ENCODE data around the gene RBFOX1.

- TF ChIP-seq CTCF (IDR thresholded peaks at IDR 0.05) (no peak), EZH2 (IDR thresholded peaks at IDR 0.05; ENCODE audit: borderline replicate concordance, insufficient read depth, low read depth, low read length, poor library complexity, severe bottlenecking) (no peak)
Measured at GRCh38 chr16:7442050-7442449, 109.4 kb downstream of the RBFOX1 start.
